Activated CD8-positive, alpha-beta memory T cell treated with anti-CD3 and anti-CD28 coated beads for 4 hours (primary cell): ENCODE measurements around the gene ARHGEF38.
"Not testable (repeated sequence)": the region's sequence is repeated elsewhere in the genome, so short reads cannot be mapped to it uniquely, and the experiment has no call there.

Source experiments
- DNase-seq, 2 donors: peaks; one replicate each; pipeline ENCODE4 v3.0.0-alpha.2; 2020; ENCODE audit warnings: low read depth in 2 of 2

The ARHGEF38 gene

GRCh38 chr4:105609819-105610218, 57.4 kb downstream of the ARHGEF38 start:
- not testable (repeated sequence) for DNase-seq

GRCh38 chr4:105613306-105613705, 60.9 kb downstream of the ARHGEF38 start:
- DNase-seq, result no peak

- DNase-seq, result no peak
Measured at GRCh38 chr4:105619188-105619931, 66.9 kb downstream of the ARHGEF38 start.

- no peak for DNase-seq
Measured at GRCh38 chr4:105620640-105621323, 68.4 kb downstream of the ARHGEF38 start.

- no peak for DNase-seq
Measured at GRCh38 chr4:105622269-105622668, 69.8 kb downstream of the ARHGEF38 start.

GRCh38 chr4:105623099-105623498, 70.7 kb downstream of the ARHGEF38 start:
- no peak for DNase-seq

- DNase-seq, result no peak
Measured at GRCh38 chr4:105624530-105624929, 72.1 kb downstream of the ARHGEF38 start.

- no peak for DNase-seq
Measured at GRCh38 chr4:105625214-105625613, 72.8 kb downstream of the ARHGEF38 start.

- DNase-seq, result no peak
Measured at GRCh38 chr4:105626846-105627245, 74.4 kb downstream of the ARHGEF38 start.

- no peak for DNase-seq
Measured at GRCh38 chr4:105627620-105628019, 75.2 kb downstream of the ARHGEF38 start.

- DNase-seq, result no peak
Measured at GRCh38 chr4:105630670-105631655, 78.5 kb downstream of the ARHGEF38 start.

- no peak for DNase-seq
Measured at GRCh38 chr4:105631818-105632400, 79.5 kb downstream of the ARHGEF38 start.

- no peak for DNase-seq
Measured at GRCh38 chr4:105632599-105632998, 80.2 kb downstream of the ARHGEF38 start.

GRCh38 chr4:105633241-105633640, 80.8 kb downstream of the ARHGEF38 start:
- no peak for DNase-seq

- no peak for DNase-seq
Measured at GRCh38 chr4:105634402-105635080, 82.1 kb downstream of the ARHGEF38 start.

- no peak for DNase-seq
Measured at GRCh38 chr4:105637408-105638176, 85.2 kb downstream of the ARHGEF38 start.

- no peak for DNase-seq
Measured at GRCh38 chr4:105641845-105642244, 89.4 kb downstream of the ARHGEF38 start.

GRCh38 chr4:105644257-105644656, 91.8 kb downstream of the ARHGEF38 start:
- no peak for DNase-seq

- DNase-seq, result no peak
Measured at GRCh38 chr4:105645440-105645839, 93.0 kb downstream of the ARHGEF38 start.

- DNase-seq, result no peak
Measured at GRCh38 chr4:105650190-105650589, 97.8 kb downstream of the ARHGEF38 start.
